MM.1S (cell line): ENCODE data around the gene CPLX1.

Source experiments
- EZH2 ChIP-seq: fragments of 300-600 bp; sonication (generic); optimal IDR thresholded peaks from 2 replicates; pipeline ENCODE3; 2017; ENCODE audit warnings: low read depth, mild to moderate bottlenecking, antibody characterized with exemption, low read length, mixed read lengths
- EZH2phosphoT487 ChIP-seq: fragments of 300-600 bp; sonication (generic); IDR thresholded peaks from 2 replicates; pipeline ENCODE4 v1.6.1; 2018; ENCODE audit warnings: antibody characterized with exemption, low read length
- TF ChIP-seq, protein P1 (sequence below): fragments of 300-600 bp; sonication (generic); IDR thresholded peaks from 2 replicates; pipeline ENCODE4 v1.5.1; 2016; ENCODE audit warnings: antibody characterized with exemption, low read length, mixed read lengths

- TF ChIP-seq, protein P1, sequence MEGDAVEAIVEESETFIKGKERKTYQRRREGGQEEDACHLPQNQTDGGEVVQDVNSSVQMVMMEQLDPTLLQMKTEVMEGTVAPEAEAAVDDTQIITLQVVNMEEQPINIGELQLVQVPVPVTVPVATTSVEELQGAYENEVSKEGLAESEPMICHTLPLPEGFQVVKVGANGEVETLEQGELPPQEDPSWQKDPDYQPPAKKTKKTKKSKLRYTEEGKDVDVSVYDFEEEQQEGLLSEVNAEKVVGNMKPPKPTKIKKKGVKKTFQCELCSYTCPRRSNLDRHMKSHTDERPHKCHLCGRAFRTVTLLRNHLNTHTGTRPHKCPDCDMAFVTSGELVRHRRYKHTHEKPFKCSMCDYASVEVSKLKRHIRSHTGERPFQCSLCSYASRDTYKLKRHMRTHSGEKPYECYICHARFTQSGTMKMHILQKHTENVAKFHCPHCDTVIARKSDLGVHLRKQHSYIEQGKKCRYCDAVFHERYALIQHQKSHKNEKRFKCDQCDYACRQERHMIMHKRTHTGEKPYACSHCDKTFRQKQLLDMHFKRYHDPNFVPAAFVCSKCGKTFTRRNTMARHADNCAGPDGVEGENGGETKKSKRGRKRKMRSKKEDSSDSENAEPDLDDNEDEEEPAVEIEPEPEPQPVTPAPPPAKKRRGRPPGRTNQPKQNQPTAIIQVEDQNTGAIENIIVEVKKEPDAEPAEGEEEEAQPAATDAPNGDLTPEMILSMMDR, result no peak
- TF ChIP-seq EZH2phosphoT487 (no peak), EZH2 (no peak)
Observed at GRCh38 chr4:784401-785331, 41.3 kb downstream of the CPLX1 start.
